Hematopoietic multipotent progenitor cell treated with erythropoietin and hydrocortisone succinate and interleukin-3 and kit ligand, for 17 days (in vitro differentiated cells): Measurements from ENCODE around the gene MT1X.

Experiments
- DNase-seq: peaks from one replicate; pipeline ENCODE4 v3.0.0-alpha.2; 2015; ENCODE audit warnings: low spot score

MT1X gene

DNA sequence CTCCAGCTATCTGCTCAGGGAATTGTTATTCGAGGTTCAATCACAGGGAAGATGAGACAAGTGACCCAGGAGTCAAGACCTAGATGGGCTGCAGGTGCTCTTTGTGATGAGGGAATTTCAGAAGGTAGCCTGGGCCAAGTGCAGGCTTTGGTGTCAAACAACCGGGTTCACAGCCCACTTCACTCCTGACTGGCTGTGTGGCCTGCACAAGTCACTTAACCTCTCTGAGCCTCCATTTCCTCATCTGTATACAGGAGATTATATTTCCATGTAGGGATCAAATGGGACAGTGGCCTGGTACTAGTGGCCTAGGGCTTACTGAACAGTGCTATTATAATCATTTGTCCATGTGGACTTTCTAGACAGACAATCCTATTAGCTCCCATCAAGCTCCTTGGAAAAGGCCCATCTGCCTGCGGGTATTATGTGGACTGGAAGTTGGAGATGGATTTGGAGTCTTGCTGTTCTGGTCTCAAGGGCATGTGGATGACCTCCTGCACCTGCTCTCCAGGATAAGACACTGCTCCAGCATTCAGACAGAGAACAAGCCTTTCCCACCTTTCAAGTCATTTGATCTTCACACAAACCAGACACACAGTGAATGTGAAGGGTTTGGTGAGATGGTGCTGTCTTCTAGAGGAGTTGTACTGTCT is 3.1 kb upstream of the MT1X start:
- no peak for DNase-seq

- no peak for DNase-seq
These were observed 2.5 kb upstream of the MT1X start for GRCh38 chr16:56679818-56680217.

DNA sequence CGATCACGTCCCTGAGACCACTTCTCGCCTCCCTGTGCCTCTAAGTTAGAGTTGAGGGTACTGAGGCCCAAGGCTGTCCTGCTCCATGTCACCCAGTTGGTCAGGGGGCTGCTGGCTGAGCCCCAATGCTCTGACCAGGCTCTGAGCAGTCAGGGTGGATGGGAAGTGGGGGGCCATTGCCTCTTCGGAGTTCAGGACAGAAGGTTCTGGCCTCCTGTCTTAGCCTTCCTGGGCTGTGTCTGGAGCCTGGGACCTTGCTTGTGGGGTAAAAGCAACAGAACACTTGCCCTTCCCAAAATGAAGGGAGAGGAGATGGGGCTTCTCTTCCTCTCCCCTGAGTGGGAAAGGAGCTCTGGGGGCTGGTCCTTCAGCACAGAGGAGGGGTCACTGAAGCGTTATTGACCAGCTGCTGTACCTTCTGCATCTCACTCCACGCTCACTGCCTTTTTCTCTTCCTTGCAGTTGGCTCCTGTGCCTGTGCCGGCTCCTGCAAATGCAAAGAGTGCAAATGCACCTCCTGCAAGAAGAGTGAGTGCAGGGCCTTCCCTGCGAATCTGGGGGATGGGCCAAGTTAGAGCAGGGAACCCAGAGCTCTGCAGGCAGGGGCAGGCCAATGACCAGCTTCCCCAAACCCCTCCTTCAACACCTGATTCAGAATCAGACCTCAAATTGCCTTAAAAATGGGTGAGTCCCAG is 580 bp downstream of the MT1X start:
- no peak for DNase-seq

DNA sequence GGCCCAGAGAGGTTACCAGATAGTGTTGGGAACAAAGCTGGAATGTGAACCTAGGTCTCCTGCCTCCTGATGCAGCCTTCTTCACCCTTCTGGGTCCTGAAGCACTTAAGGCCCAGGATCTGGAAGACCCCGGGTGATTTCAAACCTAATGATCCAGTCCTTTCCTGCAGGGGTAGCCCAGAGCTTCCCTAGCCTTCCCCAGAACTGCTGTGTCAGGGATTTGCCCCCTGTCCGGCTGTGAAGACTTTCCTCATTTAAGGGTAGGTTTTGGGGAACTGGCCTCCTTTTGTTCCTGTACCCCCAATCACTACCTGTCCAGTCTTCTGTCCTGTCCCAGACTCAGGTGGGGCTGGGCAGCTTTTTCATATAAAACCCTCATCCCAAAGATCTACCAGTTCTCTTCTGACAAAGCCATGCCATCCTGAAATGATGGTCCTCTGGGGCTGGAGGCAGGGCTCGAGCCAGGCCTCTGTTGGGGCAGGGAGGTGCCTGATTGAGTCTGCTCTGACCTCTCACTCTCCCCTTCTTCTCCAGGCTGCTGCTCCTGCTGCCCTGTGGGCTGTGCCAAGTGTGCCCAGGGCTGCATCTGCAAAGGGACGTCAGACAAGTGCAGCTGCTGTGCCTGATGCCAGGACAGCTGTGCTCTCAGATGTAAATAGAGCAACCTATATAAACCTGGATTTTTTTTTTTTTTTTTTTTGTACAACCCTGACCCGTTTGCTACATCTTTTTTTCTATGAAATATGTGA is 1.3 kb downstream of the MT1X start:
- DNase-seq = no peak

- no peak for DNase-seq
These were observed 2.1 kb downstream of the MT1X start for GRCh38 chr16:56684256-56684925.

DNA sequence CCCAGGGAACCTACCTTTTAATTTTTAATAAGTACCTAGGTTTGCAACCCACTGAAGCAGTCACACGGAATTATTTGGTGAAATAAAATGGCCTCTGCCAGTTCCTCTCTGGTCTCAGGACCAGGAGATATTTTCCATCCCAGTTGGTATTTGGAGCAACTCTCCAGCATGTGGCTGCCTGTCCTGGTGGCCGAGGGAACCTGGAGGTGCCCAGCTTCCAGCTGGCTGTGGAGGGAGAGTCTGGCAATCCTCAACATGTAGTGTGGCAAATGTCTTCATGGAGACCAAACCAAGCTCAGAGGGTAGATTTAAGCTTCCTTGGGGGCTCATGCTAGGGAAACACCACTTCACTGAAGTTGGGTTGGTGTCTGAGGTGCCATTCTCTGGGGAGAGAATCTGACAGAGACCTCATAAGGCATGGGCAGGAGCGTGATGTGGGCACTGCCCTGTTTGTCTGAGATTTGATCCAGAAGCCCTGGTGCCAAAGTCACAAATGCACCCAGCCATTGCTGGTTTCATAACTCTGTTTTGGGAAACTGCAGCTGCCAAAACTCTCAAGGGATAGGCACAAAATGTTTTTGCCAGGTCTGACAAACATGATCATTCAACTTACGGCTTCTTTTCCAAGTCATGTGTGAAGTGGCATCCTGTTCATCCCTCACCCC is 2.8 kb downstream of the MT1X start:
- DNase-seq = no peak

DNA sequence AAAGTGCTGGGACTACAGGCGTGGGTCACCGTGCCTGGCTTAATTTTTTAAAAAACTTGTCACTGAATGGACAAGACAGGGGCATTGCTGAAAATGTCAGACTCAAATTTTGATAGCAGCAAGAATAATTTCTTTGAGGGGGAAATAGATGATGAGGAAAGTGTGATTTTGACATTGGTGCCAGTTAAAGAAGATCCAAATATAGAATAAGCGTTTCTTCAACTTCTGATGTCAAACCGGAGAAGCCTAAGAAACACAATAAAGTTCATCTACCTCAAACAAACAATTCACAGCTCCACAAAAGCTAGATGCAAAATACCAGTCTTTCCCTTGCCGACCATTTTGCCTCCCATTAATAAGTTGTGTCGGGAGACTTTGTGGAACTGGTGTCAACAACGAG is 4.5 kb downstream of the MT1X start:
- no peak for DNase-seq

DNA sequence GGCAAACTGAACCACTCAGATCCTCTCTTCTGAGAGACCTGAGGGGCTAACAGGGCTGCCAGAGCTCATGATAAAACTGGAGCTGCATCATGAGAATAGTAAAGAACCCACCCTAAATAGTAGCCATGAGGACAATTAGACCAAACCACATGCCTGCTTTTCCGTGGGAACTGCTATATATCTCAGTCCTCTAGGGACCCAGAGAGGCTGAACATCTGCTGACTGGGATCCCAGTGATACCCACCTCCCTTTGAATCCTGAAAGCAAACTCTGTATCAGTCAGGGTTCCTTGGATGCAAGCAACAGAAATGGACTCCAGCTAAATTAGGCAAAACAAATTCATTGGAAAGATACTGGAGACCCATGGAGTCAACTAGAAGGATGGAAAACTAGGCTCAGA is 6.5 kb downstream of the MT1X start:
- DNase-seq = no peak

GRCh38 chr16:56689171-56689570 is 6.9 kb downstream of the MT1X start:
- DNase-seq = no peak

- no peak for DNase-seq
These were observed 8.3 kb downstream of the MT1X start for GRCh38 chr16:56690420-56691122.

DNA sequence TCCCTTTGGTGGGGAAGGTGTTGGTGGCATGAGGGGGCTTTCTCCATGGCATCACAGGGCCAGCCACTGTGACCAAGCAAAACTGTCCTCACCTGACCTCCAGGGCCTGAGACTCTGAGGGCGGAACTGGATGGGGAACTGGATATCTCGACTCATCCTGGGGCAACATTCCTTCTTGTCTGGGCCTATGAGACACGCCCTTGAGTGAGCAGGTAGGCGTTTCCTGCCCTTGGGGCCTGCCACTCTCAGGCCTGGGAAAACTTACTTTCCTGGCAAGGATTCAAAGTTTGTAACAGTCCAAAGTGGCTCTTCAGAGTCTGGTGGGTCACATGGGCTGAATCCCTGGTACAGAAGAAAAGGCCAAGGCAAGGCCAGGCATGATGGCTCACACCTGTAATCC is 9.6 kb downstream of the MT1X start:
- DNase-seq = no peak

- DNase-seq = no peak
These were observed 13.0 kb downstream of the MT1X start for GRCh38 chr16:56695246-56695645.

- DNase-seq = no peak
These were observed 15.3 kb downstream of the MT1X start for GRCh38 chr16:56697456-56698155.

- no peak for DNase-seq
These were observed 17.9 kb downstream of the MT1X start for GRCh38 chr16:56700195-56700594.

- DNase-seq = no peak
These were observed 18.4 kb downstream of the MT1X start for GRCh38 chr16:56700631-56701030.

- DNase-seq = no peak
These were observed 19.3 kb downstream of the MT1X start for GRCh38 chr16:56701534-56701933.

- no peak for DNase-seq
These were observed 20.6 kb downstream of the MT1X start for GRCh38 chr16:56702836-56703235.

- DNase-seq = no peak
These were observed 26.5 kb downstream of the MT1X start for GRCh38 chr16:56708525-56709442.

- DNase-seq = no peak
These were observed 27.3 kb downstream of the MT1X start for GRCh38 chr16:56709443-56710040.
